ENCODE results near the gene RAVER2.
A peak's percentile ranks its signal among the peaks of the same experiment; 100 is the strongest.
"Not testable (repeated sequence)": the region's sequence is repeated elsewhere in the genome, so short reads cannot be mapped to it uniquely, and the experiment has no call there.

The RAVER2 gene

DNA sequence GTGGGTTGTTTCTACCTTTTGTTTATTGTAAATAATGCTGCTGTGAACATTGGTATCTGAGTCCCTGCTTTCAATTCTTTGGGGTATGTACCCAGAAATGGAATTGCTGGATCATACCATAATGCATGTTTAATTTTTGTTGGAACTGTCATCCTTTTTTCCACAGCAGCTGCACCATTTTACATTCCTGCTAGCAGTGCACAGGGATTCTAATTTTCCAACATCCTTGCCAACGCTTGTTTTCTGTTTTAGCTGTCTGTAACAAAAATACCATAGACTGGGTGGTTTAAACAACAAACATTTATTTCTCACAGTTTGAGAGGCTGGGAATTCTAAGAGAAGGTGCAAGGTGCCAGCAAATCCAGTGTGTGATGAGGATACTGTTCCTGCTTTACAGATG lies 65.1 kb downstream of the RAVER2 start:
- no peaks in the 10 kb centered on the region for H3K9me3 ChIP-seq

GRCh38 chr1:64811131-64811530 lies 66.3 kb downstream of the RAVER2 start:
- H3K36me3 ChIP-seq = no peaks in the 10 kb centered on the region
- no peak overlapping the region for H3K4me3 ChIP-seq (ENCODE audit: low read depth, low read length)
- DNase-seq = no peak
- no peaks in the 10 kb centered on the region for H3K9me3 ChIP-seq
- H3K27me3 ChIP-seq = no peaks in the 10 kb centered on the region
- no peak for TF ChIP-seq CTCF (IDR thresholded peaks at IDR 0.05; ENCODE audit: low read depth, low read length)
- H3K4me1 ChIP-seq = no peaks in the 10 kb centered on the region

More for the DNA sequence above, 65.1 kb downstream of the RAVER2 start:
- no peak for TF ChIP-seq CTCF (IDR thresholded peaks at IDR 0.05; ENCODE audit: low read depth, low read length)
- H3K4me1 ChIP-seq = no peaks in the 10 kb centered on the region
- DNase-seq = no peak
- no peaks in the 10 kb centered on the region for H3K36me3 ChIP-seq
- no peaks in the 10 kb centered on the region for H3K27me3 ChIP-seq
- H3K4me3 ChIP-seq (ENCODE audit: low read depth, low read length) = no peak overlapping the region

DNA sequence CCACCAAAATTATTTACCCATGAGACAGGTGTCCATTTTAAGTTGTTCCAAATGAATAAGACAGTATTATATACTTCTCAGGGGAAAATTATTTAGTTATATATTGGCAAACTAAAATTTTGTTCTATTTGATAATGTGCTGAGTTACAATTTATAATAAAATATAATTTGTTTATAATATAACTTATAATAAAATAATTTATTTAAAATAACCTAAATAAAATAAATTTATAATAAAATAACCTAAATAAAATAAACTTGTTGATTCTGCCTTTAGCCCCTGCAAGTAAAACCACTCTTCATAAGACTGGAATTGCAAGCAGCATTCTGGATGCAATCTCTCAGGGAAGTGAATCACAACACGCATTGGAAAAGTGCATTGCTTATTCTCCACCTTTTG lies 69.6 kb downstream of the RAVER2 start:
- Histone ChIP-seq H3K36me3 (no peaks in the 10 kb centered on the region), H3K4me1 (no peaks in the 10 kb centered on the region), H3K4me3 (ENCODE audit: low read depth, low read length) (no peak overlapping the region), H3K9me3 (no peaks in the 10 kb centered on the region), H3K27me3 (no peaks in the 10 kb centered on the region)
- no peak for TF ChIP-seq CTCF (IDR thresholded peaks at IDR 0.05; ENCODE audit: low read depth, low read length)
- no peak for DNase-seq

DNA sequence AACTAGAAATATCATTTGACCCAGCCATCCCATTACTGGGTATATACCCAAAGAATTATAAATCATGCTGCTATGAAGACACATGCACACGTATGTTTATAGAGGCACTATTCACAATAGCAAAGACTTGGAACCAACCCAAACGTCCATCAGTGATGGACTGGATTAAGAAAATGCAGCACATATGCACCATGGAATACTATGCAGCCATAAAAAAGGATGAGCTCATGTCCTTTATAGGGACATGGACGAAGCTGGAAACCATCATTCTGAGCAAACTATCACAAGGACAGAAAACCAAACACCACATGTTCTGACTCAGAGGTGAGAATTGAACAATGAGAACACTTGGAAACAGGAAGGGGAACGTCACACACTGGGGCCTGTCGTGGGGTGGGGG lies 72.5 kb downstream of the RAVER2 start:
- not testable (repeated sequence) for DNase-seq; H3K9me3 ChIP-seq; H3K4me3 ChIP-seq (ENCODE audit: low read depth, low read length); H3K36me3 ChIP-seq; H3K4me1 ChIP-seq; H3K27me3 ChIP-seq

GRCh38 chr1:64820572-64820971 lies 75.7 kb downstream of the RAVER2 start:
- H3K4me1 ChIP-seq; H3K9me3 ChIP-seq; H3K4me3 ChIP-seq (ENCODE audit: low read depth, low read length); DNase-seq; H3K27me3 ChIP-seq; H3K36me3 ChIP-seq: not testable (repeated sequence)

GRCh38 chr1:64822621-64823020 lies 77.7 kb downstream of the RAVER2 start:
- DNase-seq = no peak
- Histone ChIP-seq H3K4me3 (ENCODE audit: low read depth, low read length) (no peak overlapping the region), H3K36me3 (no peaks in the 10 kb centered on the region), H3K4me1 (no peaks in the 10 kb centered on the region), H3K9me3 (no peaks in the 10 kb centered on the region), H3K27me3 (no peaks in the 10 kb centered on the region)
- no peak for TF ChIP-seq CTCF (IDR thresholded peaks at IDR 0.05; ENCODE audit: low read depth, low read length)

DNA sequence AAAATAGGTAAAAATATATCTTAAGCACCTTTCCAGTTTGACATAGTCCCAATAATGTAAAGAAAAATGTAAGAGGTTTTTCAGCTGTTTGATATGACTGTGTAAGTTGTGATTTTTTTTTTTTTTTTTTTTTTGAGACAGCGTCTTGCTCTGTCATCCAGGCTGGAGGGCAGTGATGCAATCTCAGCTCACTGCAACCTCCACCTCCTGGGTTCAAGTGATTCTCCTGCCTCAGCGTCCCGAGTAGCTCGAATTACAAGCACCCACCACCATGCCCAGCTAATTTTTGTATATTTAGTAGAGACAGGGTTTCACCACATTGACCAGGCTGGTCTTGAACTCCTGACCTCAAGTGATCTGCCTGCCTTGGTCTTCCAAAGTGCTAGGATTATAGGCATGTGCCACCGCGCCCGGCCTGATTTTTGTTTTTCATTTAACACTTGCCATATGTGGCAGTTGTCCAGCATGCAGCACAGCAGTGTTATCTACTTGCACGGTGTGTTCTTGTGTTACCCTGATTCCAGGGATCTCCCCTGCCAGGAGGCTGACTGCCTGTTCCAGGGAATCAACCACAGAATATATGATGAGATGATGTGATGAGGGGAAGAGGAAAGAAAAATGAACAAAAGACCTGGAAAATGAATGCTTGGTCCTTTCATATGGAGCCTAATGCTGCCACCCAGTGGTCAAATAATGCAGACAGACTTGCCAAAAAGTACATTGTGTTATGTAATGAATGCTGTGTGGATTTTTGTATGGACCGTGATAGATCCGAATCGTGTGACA lies 79.0 kb downstream of the RAVER2 start:
- peak; percentile 67 for TF ChIP-seq CTCF (IDR thresholded peaks at IDR 0.05; ENCODE audit: low read depth, low read length)
- Histone ChIP-seq H3K36me3 (no peaks in the 10 kb centered on the region), H3K27me3 (no peaks in the 10 kb centered on the region)

More for the DNA sequence above, 79.0 kb downstream of the RAVER2 start:
- H3K4me3 ChIP-seq (ENCODE audit: low read depth, low read length) = no peak overlapping the region
- no peaks in the 10 kb centered on the region for H3K9me3 ChIP-seq
- DNase-seq = peak; percentile 60
- no peaks in the 10 kb centered on the region for H3K4me1 ChIP-seq

All from BE2C (cell line).